ENCODE data around the gene FAM107A.

FAM107A gene, protein sequence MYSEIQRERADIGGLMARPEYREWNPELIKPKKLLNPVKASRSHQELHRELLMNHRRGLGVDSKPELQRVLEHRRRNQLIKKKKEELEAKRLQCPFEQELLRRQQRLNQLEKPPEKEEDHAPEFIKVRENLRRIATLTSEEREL

DNA sequence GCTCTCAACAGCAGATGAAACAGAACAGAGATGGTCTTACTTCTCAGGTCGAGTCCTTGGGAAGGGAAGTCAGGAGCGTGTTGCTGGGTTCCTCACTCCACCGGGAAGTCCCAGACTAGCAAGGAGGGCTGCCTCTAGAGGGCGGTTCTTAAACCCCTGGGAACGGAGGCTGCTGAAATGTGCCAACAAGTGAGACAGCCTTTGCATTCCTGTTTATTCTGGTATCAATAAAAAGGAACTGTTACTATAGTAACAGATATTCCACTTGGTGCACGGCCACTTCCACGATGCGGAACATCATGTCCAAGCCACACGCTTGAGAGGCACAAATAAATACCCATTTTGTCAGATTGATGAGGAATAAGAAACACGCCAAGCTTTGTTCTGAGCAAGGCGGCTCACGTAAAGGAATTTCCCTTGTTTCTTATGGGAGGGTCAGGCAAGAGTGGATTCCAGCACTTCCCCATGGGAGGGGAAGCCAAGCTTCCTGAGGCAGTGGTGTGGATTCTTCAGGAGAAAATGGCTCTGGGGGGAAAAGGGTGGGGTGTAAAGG lies at the start of gene FAM107A:
Gene FAM107A (minus strand): TSS at position 123 of the 553 bp plus-strand sequence. CDS start 7,531 bp downstream, outside the sequence.
- DNase-seq = no peak

DNA sequence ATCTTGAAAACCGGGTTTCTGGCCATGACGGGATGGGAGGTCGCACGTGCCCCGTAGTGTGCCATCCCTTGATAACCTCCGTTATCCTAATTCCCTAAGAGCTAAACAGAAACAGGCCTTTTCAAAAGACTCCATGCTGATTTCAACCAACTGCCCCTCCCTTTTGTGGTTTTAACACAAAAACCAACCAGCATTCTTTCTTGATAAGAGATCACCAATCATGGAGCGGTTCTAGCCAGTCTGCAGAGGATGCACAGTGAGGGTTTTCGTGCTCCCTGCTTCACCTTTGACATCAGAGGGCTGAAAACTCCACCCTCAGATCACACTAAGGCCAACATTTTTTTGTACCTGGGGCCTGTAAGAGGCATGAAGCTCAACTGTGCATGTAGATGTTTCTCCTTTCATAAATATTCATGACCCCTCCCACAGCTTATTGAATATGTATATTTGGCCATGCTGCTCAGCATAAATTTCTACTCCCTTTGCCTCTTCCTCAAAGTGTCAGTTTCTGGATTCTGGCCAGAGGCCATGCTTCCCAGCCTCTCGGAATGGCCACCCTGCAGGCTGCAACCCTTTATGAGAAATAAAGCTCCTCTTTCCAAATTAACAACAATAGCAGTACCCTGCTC lies 48.1 kb upstream of the FAM107A start:
- no peak for DNase-seq

DNA sequence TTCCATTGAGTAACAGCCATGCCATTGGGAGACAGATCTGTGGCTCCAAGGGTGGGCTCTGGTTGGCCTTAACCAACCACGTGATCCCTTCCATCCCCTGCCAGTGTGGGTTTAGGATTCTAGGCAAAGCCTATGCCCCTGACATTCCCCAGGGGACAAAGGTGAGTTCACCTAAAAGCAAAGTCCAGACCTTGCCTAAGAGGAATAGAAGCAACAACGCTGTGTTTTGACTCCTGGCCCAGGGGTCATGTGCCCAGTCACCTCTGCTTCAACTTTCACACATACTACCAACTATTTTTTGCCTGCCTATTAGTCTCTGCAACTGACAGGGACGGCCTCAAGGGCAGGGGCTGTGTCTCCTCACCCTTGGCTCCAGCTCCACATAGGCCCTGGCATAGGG lies 47.4 kb upstream of the FAM107A start:
- DNase-seq = no peak

DNA sequence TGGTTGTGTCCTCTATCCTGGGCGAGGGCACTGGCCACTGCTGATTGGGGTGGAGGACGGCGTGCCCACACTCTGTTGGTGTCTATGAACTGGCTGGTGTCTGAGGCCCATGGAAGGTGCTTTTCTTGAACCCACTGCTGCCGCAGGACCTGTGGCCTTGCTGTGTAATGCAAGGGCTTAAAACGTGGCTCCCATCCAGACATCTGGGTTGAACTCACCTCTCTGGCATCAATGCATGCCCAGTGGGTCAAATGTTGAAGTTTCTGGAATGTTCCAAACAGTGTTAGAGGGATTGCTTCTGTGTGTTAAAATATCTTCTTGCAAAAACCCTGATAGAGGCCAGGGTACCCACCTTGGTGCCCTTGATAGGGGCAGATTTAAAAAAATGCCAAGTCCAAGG lies 46.8 kb upstream of the FAM107A start:
- no peak for DNase-seq

DNA sequence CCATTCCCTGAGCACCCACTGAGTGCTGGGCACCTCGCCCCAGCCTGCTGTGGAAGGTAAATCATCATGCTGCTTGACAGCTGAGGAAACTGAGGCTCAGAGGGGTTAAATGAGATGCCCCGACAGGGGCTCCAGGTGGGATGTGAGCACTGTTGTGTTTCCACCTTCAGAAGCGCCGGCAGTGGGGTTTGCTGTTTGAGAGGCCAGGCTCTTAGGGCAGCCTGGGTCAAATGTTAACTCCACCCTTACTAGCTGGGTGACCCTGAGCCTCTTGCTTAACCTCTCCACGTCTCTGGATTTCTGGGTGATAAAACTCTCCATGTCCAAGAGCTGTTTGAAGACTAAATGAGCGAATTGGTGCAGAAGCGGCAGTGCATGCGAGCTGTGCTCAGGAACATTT lies 46.3 kb upstream of the FAM107A start:
- no peak for DNase-seq

DNA sequence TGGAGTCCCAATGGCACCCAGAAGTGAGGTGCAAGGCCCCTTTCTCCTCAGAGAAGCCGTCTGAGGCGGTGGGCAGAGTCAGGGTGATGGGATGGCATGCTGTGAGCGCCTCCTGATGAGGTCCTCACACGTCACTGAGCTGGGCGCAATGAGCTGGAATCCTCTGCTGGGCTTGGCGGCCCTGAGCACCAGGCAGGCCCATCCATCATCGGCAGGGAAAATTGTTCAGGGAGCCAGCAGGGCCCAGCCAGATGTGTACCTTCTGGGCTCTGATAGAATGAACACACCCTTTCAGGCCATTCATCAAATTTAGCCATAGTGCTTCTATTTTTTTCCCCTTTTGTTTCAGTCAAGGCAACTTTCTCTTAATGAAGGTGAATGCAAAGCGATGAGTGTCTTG lies 45.7 kb upstream of the FAM107A start:
- DNase-seq = no peak

DNA sequence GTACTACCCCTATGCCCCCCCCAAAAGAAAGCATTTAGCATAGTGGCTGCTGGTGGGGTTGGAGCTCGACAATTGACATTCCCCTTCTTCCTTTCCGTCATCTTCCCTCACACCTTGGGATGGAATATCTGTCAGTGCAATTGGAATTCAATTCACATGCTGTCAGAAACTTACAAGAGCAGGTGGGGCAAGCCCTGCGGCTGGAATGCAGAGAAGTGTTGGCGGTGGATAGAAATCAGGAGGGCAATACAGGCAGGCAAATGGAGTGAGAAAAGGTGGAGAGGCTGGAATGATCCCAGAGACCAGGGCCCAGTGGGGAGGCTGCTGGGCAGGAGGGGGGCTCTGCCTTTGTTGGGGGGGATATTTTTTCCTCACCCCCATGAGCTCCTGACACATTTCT lies 45.2 kb upstream of the FAM107A start:
- no peak for DNase-seq

DNA sequence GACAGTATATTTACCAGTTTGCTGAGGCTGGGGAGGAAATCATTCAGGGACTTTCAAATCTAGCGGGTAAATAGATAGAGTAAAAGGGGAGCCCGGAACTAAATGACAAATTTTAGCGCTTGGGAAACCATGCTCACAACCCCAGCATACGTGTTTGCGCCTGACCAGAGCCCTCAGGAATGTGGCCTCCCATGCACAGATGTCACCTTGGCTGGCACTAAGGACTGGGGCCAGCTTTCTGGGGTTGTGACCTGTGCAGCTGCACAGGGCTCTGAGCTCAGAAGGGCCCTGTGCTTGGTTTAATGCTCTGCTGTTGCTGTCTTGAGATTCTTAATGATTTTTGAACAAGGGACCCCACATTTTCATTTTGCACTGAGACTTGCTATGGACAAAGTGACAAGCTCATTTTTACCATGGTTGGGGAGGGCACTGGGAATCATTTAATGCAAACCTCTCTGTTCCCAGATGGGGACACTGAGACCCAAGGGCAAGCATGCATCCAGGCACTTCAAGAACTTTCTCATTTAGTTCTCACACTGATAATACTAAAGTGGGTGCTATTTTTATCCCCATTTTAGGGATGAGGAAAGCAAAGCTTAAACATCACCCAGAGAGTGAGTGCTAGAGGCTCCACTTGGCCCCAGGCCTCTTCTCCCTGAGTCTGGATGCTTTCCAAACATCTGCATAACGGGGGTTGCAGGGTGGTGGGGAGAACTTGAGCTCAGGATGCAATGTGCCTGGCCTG lies 44.1 kb upstream of the FAM107A start:
- no peak for DNase-seq

DNA sequence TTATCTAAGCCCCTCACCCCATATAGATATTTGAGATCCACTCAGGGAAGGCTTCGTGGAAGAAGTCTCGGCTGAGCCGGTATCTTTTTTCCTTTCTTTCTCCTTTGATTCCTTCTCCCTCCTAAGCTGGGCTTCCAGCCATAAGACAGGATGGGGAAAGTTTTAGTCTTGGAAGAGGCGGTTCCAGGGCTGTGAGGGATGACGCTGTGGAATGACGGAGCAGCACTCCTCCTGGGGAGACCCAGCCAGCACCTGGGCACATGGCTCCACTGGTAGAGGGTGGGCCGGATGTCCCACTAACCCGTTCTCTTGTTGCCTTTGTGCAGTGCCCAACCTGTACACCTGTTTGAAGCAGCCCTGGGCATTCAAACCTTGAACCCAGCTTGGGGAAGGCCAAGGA lies 43.2 kb upstream of the FAM107A start:
- no peak for DNase-seq

DNA sequence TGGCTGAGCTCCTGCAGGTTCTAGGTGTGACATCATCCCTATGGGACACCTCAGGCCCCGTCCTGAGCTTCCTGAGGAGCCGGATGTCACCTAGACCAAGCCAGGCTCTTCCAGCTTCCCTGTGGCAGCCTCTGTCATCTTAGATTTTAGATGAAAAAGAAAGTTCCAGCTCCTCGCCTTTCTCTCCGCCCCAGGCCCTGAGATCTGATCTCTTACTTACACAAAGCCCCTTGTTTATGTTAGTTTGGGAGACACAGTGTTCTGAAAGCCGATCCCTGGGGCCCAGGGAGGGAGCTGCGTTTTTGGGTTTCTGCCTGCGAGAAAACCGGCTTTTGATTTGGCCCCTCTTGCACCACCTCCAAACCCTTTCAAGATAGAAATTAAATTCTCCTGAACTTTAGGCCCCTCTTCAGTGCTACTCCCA lies 40.2 kb upstream of the FAM107A start:
- DNase-seq = no peak

DNA sequence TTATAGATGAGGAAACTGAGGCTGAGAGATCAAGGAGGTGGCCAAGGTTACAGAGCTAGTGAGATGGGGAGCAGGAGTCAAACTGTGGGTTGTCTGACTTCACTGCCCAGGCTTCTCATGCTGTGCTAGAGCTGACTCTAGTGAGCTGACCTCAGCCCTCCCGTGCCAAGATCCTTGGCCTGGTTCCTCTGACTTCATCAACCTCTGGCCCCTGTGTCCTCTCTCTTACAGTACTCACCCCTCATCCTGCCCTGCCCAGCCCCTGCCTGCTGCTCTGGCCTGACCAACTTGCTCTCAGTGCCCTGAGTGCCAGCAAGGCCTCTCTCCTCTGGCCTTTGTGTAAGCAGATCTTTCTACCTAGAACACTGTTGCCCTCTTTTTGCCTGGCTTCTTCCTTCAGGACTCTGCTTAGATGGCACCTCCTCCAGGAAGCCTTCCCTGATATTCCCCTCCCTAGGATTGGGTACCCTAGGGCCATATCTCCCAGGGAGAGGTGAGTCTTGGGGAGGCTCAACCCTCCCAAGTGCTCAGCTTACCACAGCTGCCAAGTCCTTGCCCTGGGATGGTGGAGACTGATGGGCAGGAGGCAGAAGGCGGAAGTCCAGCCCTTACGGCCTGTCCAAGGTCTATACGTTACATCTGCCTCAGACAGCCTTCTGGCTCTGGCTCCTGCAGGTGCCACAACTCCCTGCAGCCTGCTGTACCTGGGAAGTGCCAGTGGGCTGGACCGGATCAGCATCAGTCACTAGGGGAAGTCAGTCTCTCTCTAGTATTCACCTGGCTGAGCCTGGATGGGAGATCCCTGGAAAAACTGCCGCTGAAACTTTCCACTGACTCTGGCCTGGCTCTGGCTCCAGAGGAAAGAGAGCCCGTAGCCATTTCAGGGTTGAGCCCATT lies 36.3 kb upstream of the FAM107A start:
- no peak for DNase-seq

DNA sequence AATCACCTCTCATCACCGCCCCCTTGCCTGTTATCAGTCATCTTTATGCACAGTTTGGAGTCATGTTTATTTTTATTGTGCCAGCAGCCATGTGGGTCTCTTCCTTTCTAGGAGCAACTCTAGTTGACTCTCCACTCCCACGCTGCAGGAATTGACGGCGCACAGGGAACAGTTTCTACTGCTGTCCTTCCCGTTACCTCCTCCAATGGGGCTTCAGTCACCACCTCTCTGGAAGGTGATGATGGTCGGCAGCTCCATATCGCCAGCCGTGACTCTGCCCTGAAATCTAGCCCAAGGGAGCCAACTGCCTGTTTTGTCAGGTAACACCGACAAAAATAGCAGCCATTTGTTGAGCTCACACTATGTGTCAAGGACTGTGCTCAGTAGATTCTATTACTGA lies 35.6 kb upstream of the FAM107A start:
- DNase-seq = no peak

DNA sequence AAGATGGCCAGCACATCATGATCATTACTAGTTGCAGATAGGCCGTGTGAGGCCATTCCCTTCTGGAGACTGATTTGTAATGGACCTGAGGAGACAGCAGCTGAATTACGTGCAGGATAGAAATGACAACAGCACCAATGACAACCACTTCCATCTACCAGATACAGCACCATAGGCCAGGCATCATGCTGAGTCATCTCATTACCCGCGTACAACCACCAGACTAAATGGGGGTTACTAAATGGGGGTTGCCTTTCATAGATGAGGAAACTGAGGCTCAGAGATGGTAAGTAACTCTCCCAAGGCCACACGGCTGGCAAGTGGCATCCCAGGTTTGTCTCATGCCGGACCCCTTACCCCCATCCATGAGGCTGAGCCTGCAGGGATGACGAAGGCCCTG lies 32.8 kb upstream of the FAM107A start:
- DNase-seq = no peak

DNA sequence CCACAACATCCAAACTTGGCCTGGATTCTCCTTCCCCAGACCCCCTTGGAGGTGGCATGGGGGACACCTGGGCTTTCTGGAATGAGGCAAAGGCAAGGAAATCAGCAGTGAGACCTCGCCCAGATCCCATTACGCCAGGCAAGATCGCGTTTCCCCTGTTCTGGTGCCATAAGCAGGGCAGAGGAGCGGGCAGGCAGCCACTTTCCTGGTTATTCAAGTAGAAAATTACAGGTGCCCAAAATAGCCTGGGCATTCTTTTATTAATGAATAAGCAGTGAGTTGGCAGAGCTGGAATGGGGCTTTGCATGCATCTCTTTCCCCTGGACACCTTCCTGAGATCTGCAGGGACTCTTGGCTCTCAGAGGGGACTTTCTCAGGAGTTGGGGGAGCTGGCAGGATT lies 31.5 kb upstream of the FAM107A start:
- no peak for DNase-seq

DNA sequence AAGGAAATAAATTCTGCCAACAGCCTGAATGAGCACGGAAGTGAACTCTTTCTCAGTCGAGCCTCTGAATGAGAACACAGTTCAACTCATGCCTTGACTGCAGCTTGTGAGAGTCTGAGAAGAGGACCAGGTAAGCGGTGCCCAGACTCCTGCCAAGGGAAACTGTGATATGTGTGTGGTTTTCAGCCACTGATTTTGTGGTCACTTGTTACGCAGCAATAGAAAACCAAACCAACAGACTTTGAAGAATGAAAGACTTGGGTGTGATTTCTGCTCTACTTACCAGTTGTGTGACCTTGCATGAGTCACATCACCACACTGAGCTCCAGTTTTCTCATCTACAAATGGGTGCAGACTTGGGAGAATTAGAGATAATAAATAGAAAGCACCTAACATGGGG lies 30.6 kb upstream of the FAM107A start:
- no peak for DNase-seq

DNA sequence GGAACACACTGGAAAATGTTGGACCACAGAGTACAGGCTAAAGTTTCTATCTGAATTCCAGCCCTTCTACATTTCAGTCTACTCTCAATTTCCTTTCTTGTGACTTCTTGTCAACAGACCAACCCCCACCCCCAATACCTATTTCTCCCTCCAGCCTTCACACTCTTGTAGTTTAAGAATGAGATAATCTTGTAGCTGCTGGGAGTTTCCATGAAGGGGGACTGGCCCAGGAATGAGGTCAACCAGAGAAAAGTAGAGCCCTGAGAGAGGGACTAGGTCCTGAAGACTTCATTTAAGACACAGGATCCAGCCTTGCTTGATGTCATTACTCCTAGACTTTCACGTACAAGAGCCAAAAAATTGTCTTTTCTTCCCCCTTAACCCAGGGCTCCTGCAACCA lies 29.5 kb upstream of the FAM107A start:
- no peak for DNase-seq

DNA sequence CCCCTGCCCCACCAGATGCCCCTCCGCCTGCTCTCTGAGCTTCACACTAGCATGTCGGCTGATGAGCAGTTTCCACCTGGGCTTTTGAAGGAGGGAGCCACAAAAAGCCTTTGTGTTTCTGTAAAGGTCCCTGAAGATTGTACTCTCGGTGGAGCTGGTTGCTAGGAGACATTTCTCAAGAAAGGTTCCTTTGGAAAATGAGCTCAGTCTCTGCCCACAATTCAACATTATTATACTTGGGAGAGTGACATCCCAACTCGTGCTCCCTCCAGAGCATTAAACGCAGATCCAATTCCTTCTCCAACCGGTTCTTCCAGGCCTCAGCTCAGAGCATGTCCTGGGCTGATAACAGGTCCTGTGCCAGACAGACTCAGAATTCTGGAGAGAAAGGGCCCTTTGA lies 26.8 kb upstream of the FAM107A start:
- no peak for DNase-seq

DNA sequence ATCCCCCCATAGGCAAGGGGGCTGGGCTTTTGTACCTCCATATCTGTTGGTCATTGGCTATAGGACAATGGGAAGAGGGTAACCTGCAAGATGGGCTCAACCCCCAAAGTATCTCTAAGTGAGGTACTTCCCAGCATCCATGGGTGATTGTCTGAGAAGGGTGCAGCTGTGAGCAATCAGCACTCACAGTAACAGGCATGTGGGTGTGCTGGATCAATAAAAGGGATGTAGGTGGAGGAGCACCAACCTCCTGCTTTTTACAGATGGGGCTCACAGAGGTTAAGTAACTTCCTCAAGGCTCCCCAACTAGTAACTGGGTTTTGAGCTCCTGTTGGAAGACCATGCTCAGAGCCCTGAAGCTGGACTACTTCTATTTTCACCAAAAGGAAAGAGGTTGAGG lies 26.4 kb upstream of the FAM107A start:
- DNase-seq = no peak

DNA sequence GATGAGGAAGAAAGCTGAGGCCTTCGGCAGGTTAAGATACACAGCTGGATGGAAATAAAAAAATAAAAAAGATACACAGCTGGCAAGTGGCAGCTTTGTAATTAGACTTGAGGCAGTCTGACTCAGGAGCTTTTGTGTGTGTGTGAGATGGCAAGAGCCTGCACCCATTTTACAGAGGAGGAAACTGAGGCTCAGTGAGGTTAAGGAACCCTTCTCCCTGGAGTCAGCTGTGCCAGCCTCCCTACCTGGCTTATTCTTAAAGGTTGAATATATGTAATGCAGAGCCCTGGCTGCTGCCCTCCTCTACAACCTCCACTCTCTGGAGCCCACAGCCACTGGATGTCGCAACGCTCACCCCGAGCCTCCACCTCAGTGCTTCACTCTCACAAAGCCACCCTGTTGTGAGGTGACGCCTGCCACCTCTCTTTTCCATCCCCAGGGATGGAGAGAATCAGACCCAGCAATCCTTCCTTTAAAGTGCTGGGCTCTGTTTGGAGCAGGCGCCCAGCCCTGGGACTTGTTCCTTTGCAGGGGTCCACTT lies 20.6 kb upstream of the FAM107A start:
- no peak for DNase-seq

DNA sequence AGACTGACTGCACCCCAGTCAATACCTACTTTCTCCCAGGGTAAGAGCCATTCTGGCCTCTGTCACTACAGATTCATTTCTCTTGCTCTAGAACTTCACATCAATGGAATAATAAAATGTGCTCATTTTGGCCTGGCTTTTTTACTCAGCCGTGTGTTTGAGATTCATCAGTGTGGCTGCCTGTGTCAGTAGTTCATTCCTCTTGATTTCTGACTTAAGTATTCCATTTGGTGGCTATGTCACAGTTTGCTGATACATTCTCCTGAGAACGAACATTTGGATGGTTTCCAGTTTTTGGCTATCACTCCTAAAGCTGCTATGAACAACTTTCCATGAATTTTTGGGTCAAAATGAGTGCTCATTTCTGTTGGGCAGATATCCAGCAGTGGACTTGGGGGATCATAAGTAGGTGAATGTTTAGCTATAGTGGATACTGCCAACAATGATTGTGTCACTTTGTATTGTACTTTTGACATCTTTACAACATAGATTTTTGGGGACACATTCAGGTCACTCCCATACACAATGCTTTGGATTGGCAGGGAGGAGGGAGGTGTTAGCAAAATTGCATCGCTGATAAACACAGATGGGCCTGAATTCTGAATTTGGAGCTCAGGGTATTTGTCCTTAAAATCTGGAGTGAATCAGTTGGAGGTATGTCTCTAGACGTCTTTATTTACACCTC lies 19.8 kb upstream of the FAM107A start:
- DNase-seq = no peak

DNA sequence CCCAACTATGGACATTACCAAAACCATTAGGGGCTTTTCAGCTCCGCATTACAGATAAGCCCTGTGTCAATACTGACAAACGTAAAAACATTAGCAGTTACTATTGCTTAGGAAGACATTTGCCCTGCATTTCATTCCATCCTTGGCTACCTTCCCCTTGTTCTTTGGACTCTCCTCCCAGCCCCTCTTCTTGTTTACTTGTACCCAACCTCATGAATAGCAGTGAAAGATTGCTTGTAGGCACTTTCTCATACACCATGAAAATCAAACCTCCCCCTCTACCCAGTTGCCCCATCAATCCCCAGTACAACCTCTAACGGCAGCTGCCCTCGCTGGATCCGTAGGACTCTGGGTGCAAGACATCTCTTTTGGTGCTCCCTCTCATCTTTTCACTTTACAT lies 16.9 kb upstream of the FAM107A start:
- DNase-seq = no peak
